GM23338 (cell line): ENCODE measurements around the gene PRM3. TPM values are rescaled to one million over a fixed set of nuclear protein-coding genes. Genes with fewer than 3 reads are reported as not detected.

Experiments used
- ATAC-seq: fragments of 200-7000 bp; cut with Tn5 transposase; 3 replicates; pipeline ENCODE4 v1.9.1; 2020
- DNase-seq: peaks from one replicate; pipeline ENCODE4 v3.0.0-alpha.2; 2015; ENCODE audit warnings: low spot score
- H2AFZ ChIP-seq: fragments of 200-600 bp; sonication (generic); 2 replicates; pipeline ENCODE4 v1.8.0; 2016; ENCODE audit warnings: antibody characterized with exemption, mild to moderate bottlenecking, moderate library complexity
- H3F3A ChIP-seq: fragments of 200-600 bp; sonication (generic); replicated peaks from 2 replicates; pipeline ENCODE4 v1.8.0; 2017; ENCODE audit warnings: antibody characterized with exemption, mixed run types, low read depth
- H3K27ac ChIP-seq: fragments of 200-600 bp; sonication (generic); 2 replicates; pipeline ENCODE4 v1.6.1; 2016; ENCODE audit warnings: low read depth
- H3K27me3 ChIP-seq: fragments of 200-600 bp; sonication (generic); 2 replicates; pipeline ENCODE4 v1.8.0; 2016; ENCODE audit warnings: mild to moderate bottlenecking, mixed run types, moderate library complexity; ENCODE audit not compliant: insufficient read depth
- H3K36me3 ChIP-seq: fragments of 200-600 bp; sonication (generic); 2 replicates; pipeline ENCODE4 v1.8.0; 2016; ENCODE audit warnings: mild to moderate bottlenecking; ENCODE audit not compliant: insufficient read depth
- H3K4me1 ChIP-seq: fragments of 200-600 bp; sonication (generic); 2 replicates; pipeline ENCODE4 v1.8.0; 2016; ENCODE audit warnings: mild to moderate bottlenecking, moderate library complexity; ENCODE audit not compliant: insufficient read depth
- H3K4me2 ChIP-seq: fragments of 200-600 bp; sonication (generic); 2 replicates; pipeline ENCODE4 v1.7.1; 2017; ENCODE audit warnings: mixed run types
- H3K4me3 ChIP-seq: fragments of 200-600 bp; sonication (generic); 2 replicates; pipeline ENCODE4 v1.6.1; 2016; ENCODE audit warnings: mixed run types
- H3K79me2 ChIP-seq: fragments of 200-600 bp; sonication (generic); replicated peaks from 2 replicates; pipeline ENCODE4 v1.8.0; 2017; ENCODE audit warnings: mild to moderate bottlenecking; ENCODE audit not compliant: insufficient read depth
- H3K9me2 ChIP-seq: fragments of 200-600 bp; sonication (generic); 2 replicates; pipeline ENCODE4 v1.8.0; 2017; ENCODE audit not compliant: insufficient read depth
- H4K20me1 ChIP-seq: fragments of 200-600 bp; sonication (generic); replicated peaks from 2 replicates; pipeline ENCODE4 v1.8.0; 2017; ENCODE audit warnings: mild to moderate bottlenecking; ENCODE audit not compliant: insufficient read depth
- H3K27ac Mint-ChIP-seq: 2 replicates; pipeline ENCODE4 v1.8.0; 2020; ENCODE audit warnings: inconsistent platforms, mild to moderate bottlenecking, moderate library complexity, mixed read lengths
- H3K27me3 Mint-ChIP-seq: 3 replicates; pipeline ENCODE4 v1.8.0; 2022; ENCODE audit warnings: low read depth, mild to moderate bottlenecking, moderate library complexity, mixed read lengths, inconsistent platforms; ENCODE audit not compliant: insufficient read depth, poor library complexity
- H3K36me3 Mint-ChIP-seq: 3 replicates; pipeline ENCODE4 v1.8.0; 2021; ENCODE audit warnings: low read depth, mild to moderate bottlenecking, inconsistent platforms, moderate library complexity, mixed read lengths
- H3K4me1 Mint-ChIP-seq: 3 replicates; pipeline ENCODE4 v1.8.0; 2020; ENCODE audit warnings: mild to moderate bottlenecking, inconsistent platforms, mixed read lengths
- H3K4me3 Mint-ChIP-seq: 3 replicates; pipeline ENCODE4 v1.8.0; 2021; ENCODE audit warnings: moderate library complexity, mild to moderate bottlenecking, inconsistent platforms, mixed read lengths
- H3K9me3 Mint-ChIP-seq: 3 replicates; pipeline ENCODE4 v1.8.0; 2020; ENCODE audit warnings: moderate library complexity, mild to moderate bottlenecking, inconsistent platforms, mixed read lengths
- CREB1 ChIP-seq: fragments of 250-450 bp; sonication (Bioruptor Pico); IDR thresholded peaks from 2 replicates; pipeline ENCODE4 v1.5.0; 2020; ENCODE audit warnings: low read depth, mild to moderate bottlenecking, moderate library complexity
- EZH2 ChIP-seq: fragments of 200-600 bp; sonication (generic); IDR thresholded peaks from one replicate; pipeline ENCODE4 v1.8.0; 2017; ENCODE audit warnings: antibody characterized with exemption, mild to moderate bottlenecking, low read depth; ENCODE audit not compliant: unreplicated experiment
- EZH2phosphoT487 ChIP-seq: fragments of 200-600 bp; sonication (generic); IDR thresholded peaks from one replicate; pipeline ENCODE4 v1.8.1; 2018; ENCODE audit warnings: antibody characterized with exemption; ENCODE audit not compliant: unreplicated experiment
- JUNB ChIP-seq: IDR thresholded peaks from one replicate; pipeline ENCODE4 v1.6.1; 2016; ENCODE audit warnings: antibody characterized with exemption; ENCODE audit not compliant: unreplicated experiment
- NANOG ChIP-seq: IDR thresholded peaks from 2 replicates; pipeline ENCODE4 v1.6.1; 2016; ENCODE audit warnings: antibody characterized with exemption, borderline replicate concordance
- POLR2AphosphoS5 ChIP-seq: IDR thresholded peaks from 2 replicates; pipeline ENCODE4 v1.6.1; 2016; ENCODE audit warnings: antibody characterized with exemption, low read depth
- STAT1 ChIP-seq: IDR thresholded peaks from one replicate; pipeline ENCODE4 v1.6.1; 2016; ENCODE audit warnings: antibody characterized with exemption; ENCODE audit not compliant: unreplicated experiment
- ZNF114 ChIP-seq: fragments of 250-450 bp; sonication (Bioruptor Pico); IDR thresholded peaks from 2 replicates; pipeline ENCODE4 v1.5.0; 2020; ENCODE audit warnings: mild to moderate bottlenecking, moderate library complexity
- ZNF331 ChIP-seq: fragments of 250-450 bp; sonication (Bioruptor Pico); IDR thresholded peaks from 2 replicates; pipeline ENCODE4 v1.5.0; 2020; ENCODE audit warnings: low read depth, mild to moderate bottlenecking, moderate library complexity
- polyA plus RNA-seq: library from polyadenylated mRNA; unstranded; fragments of >200 nt; fragmentation: Nextera tagmentation; extraction: Ambion mirVana; gene quantifications from 2 replicates; pipeline ENCODE4 v1.2.1, GENCODE V29; 2016
- total RNA-seq: library from RNA; depleted of rRNA; stranded (reverse); fragments of >200 nt; shearing (Covaris generic); gene quantifications from 2 replicates; pipeline ENCODE4 v1.2.3, GENCODE V29; 2014
- TF ChIP-seq, protein P1 (sequence below): fragments of 250-450 bp; sonication (Bioruptor Pico); IDR thresholded peaks from 2 replicates; pipeline ENCODE4 v1.5.0; 2020; ENCODE audit warnings: mild to moderate bottlenecking, moderate library complexity
- TF ChIP-seq, protein P2 (sequence below): IDR thresholded peaks from 2 replicates; pipeline ENCODE4 v1.6.1; 2016; ENCODE audit warnings: antibody characterized with exemption
- TF ChIP-seq, protein P3 (sequence below): IDR thresholded peaks from one replicate; pipeline ENCODE4 v1.6.1; 2018; ENCODE audit warnings: antibody characterized with exemption; ENCODE audit not compliant: unreplicated experiment
- TF ChIP-seq, protein P4 (sequence below), 2 experiments: fragments of 200-600 bp in 1 of 2; sonication (generic) in 1 of 2; conservative IDR thresholded peaks; 2 replicates each; pipeline versions ENCODE4 v1.5.1 to v1.6.1; 2016 to 2017; ENCODE audit warnings: antibody characterized with exemption in 2 of 2, low read depth in 2 of 2, mild to moderate bottlenecking in 2 of 2, moderate library complexity in 1 of 2

Gene PRM3
- total and polyA plus RNA-seq, 2 experiments from 2014 or later, result not detected

DNA sequence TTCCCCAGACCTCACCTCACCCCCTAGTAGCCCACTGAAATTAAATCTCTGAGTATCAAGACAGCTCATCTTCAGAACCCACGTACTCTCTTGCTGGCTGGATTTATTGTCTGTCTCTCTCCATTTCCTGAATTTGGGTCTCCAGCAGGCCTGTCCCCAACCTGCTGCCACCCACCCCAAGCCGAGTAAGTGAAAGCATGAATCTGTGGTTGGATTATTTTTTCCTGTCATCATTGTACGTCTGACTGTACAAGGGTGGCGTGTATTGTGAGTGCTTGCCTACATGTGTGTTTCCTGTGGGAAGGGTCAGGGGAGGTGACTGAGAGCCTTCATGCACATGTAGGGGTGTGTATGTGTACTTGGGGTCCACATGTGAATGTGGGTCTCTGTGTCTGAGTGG, 9.7 kb downstream of the PRM3 start:
- H3K4me1 Mint-ChIP-seq, result peaks cover 4% of the 10 kb centered on the region
- H3K4me2 ChIP-seq, result no peak overlapping the region
- no peaks in the 10 kb centered on the region; the same call in 2 of the 3 replicates for H3K9me3 Mint-ChIP-seq
- H2AFZ ChIP-seq, result no peak overlapping the region
- TF ChIP-seq, protein P1, sequence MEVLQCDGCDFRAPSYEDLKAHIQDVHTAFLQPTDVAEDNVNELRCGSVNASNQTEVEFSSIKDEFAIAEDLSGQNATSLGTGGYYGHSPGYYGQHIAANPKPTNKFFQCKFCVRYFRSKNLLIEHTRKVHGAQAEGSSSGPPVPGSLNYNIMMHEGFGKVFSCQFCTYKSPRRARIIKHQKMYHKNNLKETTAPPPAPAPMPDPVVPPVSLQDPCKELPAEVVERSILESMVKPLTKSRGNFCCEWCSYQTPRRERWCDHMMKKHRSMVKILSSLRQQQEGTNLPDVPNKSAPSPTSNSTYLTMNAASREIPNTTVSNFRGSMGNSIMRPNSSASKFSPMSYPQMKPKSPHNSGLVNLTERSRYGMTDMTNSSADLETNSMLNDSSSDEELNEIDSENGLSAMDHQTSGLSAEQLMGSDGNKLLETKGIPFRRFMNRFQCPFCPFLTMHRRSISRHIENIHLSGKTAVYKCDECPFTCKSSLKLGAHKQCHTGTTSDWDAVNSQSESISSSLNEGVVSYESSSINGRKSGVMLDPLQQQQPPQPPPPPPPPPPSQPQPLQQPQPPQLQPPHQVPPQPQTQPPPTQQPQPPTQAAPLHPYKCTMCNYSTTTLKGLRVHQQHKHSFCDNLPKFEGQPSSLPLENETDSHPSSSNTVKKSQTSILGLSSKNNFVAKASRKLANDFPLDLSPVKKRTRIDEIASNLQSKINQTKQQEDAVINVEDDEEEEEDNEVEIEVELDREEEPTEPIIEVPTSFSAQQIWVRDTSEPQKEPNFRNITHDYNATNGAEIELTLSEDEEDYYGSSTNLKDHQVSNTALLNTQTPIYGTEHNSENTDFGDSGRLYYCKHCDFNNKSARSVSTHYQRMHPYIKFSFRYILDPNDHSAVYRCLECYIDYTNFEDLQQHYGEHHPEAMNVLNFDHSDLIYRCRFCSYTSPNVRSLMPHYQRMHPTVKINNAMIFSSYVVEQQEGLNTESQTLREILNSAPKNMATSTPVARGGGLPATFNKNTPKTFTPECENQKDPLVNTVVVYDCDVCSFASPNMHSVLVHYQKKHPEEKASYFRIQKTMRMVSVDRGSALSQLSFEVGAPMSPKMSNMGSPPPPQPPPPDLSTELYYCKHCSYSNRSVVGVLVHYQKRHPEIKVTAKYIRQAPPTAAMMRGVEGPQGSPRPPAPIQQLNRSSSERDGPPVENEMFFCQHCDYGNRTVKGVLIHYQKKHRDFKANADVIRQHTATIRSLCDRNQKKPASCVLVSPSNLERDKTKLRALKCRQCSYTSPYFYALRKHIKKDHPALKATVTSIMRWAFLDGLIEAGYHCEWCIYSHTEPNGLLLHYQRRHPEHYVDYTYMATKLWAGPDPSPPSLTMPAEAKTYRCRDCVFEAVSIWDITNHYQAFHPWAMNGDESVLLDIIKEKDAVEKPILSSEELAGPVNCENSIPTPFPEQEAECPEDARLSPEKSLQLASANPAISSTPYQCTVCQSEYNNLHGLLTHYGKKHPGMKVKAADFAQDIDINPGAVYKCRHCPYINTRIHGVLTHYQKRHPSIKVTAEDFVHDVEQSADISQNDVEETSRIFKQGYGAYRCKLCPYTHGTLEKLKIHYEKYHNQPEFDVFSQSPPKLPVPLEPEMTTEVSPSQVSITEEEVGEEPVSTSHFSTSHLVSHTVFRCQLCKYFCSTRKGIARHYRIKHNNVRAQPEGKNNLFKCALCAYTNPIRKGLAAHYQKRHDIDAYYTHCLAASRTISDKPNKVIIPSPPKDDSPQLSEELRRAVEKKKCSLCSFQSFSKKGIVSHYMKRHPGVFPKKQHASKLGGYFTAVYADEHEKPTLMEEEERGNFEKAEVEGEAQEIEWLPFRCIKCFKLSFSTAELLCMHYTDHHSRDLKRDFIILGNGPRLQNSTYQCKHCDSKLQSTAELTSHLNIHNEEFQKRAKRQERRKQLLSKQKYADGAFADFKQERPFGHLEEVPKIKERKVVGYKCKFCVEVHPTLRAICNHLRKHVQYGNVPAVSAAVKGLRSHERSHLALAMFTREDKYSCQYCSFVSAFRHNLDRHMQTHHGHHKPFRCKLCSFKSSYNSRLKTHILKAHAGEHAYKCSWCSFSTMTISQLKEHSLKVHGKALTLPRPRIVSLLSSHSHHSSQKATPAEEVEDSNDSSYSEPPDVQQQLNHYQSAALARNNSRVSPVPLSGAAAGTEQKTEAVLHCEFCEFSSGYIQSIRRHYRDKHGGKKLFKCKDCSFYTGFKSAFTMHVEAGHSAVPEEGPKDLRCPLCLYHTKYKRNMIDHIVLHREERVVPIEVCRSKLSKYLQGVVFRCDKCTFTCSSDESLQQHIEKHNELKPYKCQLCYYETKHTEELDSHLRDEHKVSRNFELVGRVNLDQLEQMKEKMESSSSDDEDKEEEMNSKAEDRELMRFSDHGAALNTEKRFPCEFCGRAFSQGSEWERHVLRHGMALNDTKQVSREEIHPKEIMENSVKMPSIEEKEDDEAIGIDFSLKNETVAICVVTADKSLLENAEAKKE (CRISPR knock-in tag), result no peak
- TF ChIP-seq, protein P2, sequence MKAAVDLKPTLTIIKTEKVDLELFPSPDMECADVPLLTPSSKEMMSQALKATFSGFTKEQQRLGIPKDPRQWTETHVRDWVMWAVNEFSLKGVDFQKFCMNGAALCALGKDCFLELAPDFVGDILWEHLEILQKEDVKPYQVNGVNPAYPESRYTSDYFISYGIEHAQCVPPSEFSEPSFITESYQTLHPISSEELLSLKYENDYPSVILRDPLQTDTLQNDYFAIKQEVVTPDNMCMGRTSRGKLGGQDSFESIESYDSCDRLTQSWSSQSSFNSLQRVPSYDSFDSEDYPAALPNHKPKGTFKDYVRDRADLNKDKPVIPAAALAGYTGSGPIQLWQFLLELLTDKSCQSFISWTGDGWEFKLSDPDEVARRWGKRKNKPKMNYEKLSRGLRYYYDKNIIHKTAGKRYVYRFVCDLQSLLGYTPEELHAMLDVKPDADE, result no peak
- TF ChIP-seq, protein P3, sequence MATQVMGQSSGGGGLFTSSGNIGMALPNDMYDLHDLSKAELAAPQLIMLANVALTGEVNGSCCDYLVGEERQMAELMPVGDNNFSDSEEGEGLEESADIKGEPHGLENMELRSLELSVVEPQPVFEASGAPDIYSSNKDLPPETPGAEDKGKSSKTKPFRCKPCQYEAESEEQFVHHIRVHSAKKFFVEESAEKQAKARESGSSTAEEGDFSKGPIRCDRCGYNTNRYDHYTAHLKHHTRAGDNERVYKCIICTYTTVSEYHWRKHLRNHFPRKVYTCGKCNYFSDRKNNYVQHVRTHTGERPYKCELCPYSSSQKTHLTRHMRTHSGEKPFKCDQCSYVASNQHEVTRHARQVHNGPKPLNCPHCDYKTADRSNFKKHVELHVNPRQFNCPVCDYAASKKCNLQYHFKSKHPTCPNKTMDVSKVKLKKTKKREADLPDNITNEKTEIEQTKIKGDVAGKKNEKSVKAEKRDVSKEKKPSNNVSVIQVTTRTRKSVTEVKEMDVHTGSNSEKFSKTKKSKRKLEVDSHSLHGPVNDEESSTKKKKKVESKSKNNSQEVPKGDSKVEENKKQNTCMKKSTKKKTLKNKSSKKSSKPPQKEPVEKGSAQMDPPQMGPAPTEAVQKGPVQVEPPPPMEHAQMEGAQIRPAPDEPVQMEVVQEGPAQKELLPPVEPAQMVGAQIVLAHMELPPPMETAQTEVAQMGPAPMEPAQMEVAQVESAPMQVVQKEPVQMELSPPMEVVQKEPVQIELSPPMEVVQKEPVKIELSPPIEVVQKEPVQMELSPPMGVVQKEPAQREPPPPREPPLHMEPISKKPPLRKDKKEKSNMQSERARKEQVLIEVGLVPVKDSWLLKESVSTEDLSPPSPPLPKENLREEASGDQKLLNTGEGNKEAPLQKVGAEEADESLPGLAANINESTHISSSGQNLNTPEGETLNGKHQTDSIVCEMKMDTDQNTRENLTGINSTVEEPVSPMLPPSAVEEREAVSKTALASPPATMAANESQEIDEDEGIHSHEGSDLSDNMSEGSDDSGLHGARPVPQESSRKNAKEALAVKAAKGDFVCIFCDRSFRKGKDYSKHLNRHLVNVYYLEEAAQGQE, result no peak
- TF ChIP-seq JUNB (no peak), ZNF331 (CRISPR knock-in tag) (no peak), EZH2 (no peak), STAT1 (no peak), EZH2phosphoT487 (no peak), NANOG (no peak), POLR2AphosphoS5 (no peak), ZNF114 (CRISPR knock-in tag) (no peak), CREB1 (no peak)
- TF ChIP-seq, protein P4, sequence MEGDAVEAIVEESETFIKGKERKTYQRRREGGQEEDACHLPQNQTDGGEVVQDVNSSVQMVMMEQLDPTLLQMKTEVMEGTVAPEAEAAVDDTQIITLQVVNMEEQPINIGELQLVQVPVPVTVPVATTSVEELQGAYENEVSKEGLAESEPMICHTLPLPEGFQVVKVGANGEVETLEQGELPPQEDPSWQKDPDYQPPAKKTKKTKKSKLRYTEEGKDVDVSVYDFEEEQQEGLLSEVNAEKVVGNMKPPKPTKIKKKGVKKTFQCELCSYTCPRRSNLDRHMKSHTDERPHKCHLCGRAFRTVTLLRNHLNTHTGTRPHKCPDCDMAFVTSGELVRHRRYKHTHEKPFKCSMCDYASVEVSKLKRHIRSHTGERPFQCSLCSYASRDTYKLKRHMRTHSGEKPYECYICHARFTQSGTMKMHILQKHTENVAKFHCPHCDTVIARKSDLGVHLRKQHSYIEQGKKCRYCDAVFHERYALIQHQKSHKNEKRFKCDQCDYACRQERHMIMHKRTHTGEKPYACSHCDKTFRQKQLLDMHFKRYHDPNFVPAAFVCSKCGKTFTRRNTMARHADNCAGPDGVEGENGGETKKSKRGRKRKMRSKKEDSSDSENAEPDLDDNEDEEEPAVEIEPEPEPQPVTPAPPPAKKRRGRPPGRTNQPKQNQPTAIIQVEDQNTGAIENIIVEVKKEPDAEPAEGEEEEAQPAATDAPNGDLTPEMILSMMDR (conservative IDR thresholded peaks at IDR 0.05; ENCODE audit: low read depth in 2 of 2), result no peak
- H3K9me2 ChIP-seq, result peaks cover 3% of the 10 kb centered on the region; the same call in 1 of the 2 replicates
- no peaks in the 10 kb centered on the region for H3K36me3 ChIP-seq
- no peaks in the 10 kb centered on the region for H3K36me3 Mint-ChIP-seq
- H3K4me3 ChIP-seq, result no peak overlapping the region
- no peak overlapping the region for H3K27ac ChIP-seq
- H4K20me1 ChIP-seq, result no peaks in the 10 kb centered on the region
- DNase-seq (no peak), ATAC-seq (no peak)
- no peak overlapping the region for H3K27ac Mint-ChIP-seq
- peaks cover 11% of the 10 kb centered on the region for H3K27me3 Mint-ChIP-seq
- H3F3A ChIP-seq, result peaks cover 6% of the 10 kb centered on the region
- no peaks in the 10 kb centered on the region; the same call in 1 of the 2 replicates for H3K4me1 ChIP-seq
- H3K4me3 Mint-ChIP-seq, result no peak overlapping the region
- no peaks in the 10 kb centered on the region for H3K79me2 ChIP-seq
- H3K27me3 ChIP-seq, result no peaks in the 10 kb centered on the region
